MCF 10A (cell line): ENCODE data around the gene FOS. TPM values are rescaled to one million over a fixed set of nuclear protein-coding genes. Genes with fewer than 3 reads are reported as not detected.
A peak's percentile ranks its signal among the peaks of the same experiment; 100 is the strongest.
"Not testable (repeated sequence)": the region's sequence is repeated elsewhere in the genome, so short reads cannot be mapped to it uniquely, and the experiment has no call there.

Source experiments
- BruUV-seq: library from RNA; stranded (reverse); fragments of 400-500 nt; replicated peaks from 2 replicates; lab custom pipeline; 2021; lab: Mats Ljungman, UMichigan
- CTCF ChIA-PET: fragments of 300-600 bp; sonication (Branson Sonifier 250); formaldehyde crosslinking; extraction: SDS; loops from one replicate; lab custom pipeline; 2021; ENCODE audit warnings: antibody characterized with exemption, inconsistent platforms; lab: Yijun Ruan, JAX
- POLR2A ChIA-PET: fragments of 300-600, 350-650 bp; sonication (Branson Sonifier 250); formaldehyde crosslinking; extraction: SDS; loops from one replicate; lab custom pipeline; 2020; ENCODE audit warnings: antibody characterized with exemption, inconsistent platforms; lab: Yijun Ruan, JAX
- DNase-seq: peaks from one replicate; pipeline ENCODE4 v3.0.0-alpha.2; 2018; ENCODE audit not compliant: unreplicated experiment
- H3K27ac Mint-ChIP-seq: one replicate; pipeline ENCODE4 v1.8.0; 2022; ENCODE audit warnings: mild to moderate bottlenecking, low read depth, mixed read lengths; ENCODE audit not compliant: unreplicated experiment
- H3K27me3 Mint-ChIP-seq: one replicate; pipeline ENCODE4 v1.8.0; 2022; ENCODE audit warnings: mixed read lengths; ENCODE audit not compliant: insufficient read depth, unreplicated experiment
- H3K36me3 Mint-ChIP-seq: one replicate; pipeline ENCODE4 v1.8.0; 2022; ENCODE audit warnings: mild to moderate bottlenecking, moderate library complexity, mixed read lengths; ENCODE audit not compliant: insufficient read depth, unreplicated experiment
- H3K4me1 Mint-ChIP-seq: one replicate; pipeline ENCODE4 v1.8.0; 2022; ENCODE audit warnings: mixed read lengths; ENCODE audit not compliant: insufficient read depth, unreplicated experiment
- H3K4me3 Mint-ChIP-seq: one replicate; pipeline ENCODE4 v1.8.0; 2022; ENCODE audit warnings: mild to moderate bottlenecking, moderate library complexity, mixed read lengths; ENCODE audit not compliant: unreplicated experiment
- H3K9me3 Mint-ChIP-seq: one replicate; pipeline ENCODE4 v1.8.0; 2022; ENCODE audit warnings: mixed read lengths; ENCODE audit not compliant: unreplicated experiment
- CTCF ChIP-seq: fragments of 200-600 bp; IDR thresholded peaks from one replicate; pipeline ENCODE4 v1.8.0; 2022; ENCODE audit warnings: antibody characterized with exemption, mild to moderate bottlenecking; ENCODE audit not compliant: unreplicated experiment
- intact Hi-C: fragments of 100-400 bp; cut with micrococcal nuclease; formaldehyde crosslinking; loops from 2 replicates; pipeline ENCODE4 v1.14.1; 2022
- total RNA-seq: library from RNA; stranded (reverse); gene quantifications from 2 replicates; pipeline ENCODE4 v1.2.3, GENCODE V29; 2022

The FOS gene
- total RNA-seq, 1 experiment from 2014 or later = 139 TPM

- BruUV-seq = no TSS peak
- POLR2A ChIA-PET = interaction anchor here (0.6 to 13.6 kb wide), 29 partner anchors 9 to 451 kb away, joined by 3 to 274 read pairs (median 6); partner anchors contain the start of genes ACYP1, FOS, JDP2 and NEK9
- intact Hi-C loops = no loop called here
- CTCF ChIA-PET = interaction anchor here (0.7 to 13.8 kb wide), 13 partner anchors 10 to 353 kb away, joined by 3 to 192 read pairs (median 4); partner anchors contain the start of gene NEK9
- no peaks in the 10 kb centered on the region for H3K9me3 Mint-ChIP-seq
- H3K36me3 Mint-ChIP-seq = peaks cover 7% of the 10 kb centered on the region
- H3K4me3 Mint-ChIP-seq = peak overlapping the region; percentile 54
- peaks cover 41% of the 10 kb centered on the region for H3K4me1 Mint-ChIP-seq
- no peaks in the 10 kb centered on the region for H3K27me3 Mint-ChIP-seq
- peak; percentile 96 for DNase-seq
- TF ChIP-seq CTCF = no peak
- peak overlapping the region; percentile 97 for H3K27ac Mint-ChIP-seq
Observed at GRCh38 chr14:75299059-75299458, 20.4 kb downstream of the FOS start.

GRCh38 chr14:75299576-75299975, 20.9 kb downstream of the FOS start:
- intact Hi-C loops = no loop called here
- H3K9me3 Mint-ChIP-seq = no peaks in the 10 kb centered on the region
- H3K36me3 Mint-ChIP-seq = peaks cover 7% of the 10 kb centered on the region
- no peak for DNase-seq
- ChIA-PET POLR2A (interaction anchor here (0.6 to 13.6 kb wide), 21 partner anchors 10 to 261 kb away, joined by 3 to 274 read pairs (median 9); partner anchors contain the start of genes ACYP1, FOS, JDP2 and NEK9), CTCF (interaction anchor here (1.0 to 13.8 kb wide), 9 partner anchors 9 to 354 kb away, joined by 3 to 192 read pairs (median 4); partner anchors contain the start of gene NEK9)
- no peaks in the 10 kb centered on the region for H3K27me3 Mint-ChIP-seq
- H3K4me1 Mint-ChIP-seq = peaks cover 41% of the 10 kb centered on the region
- H3K4me3 Mint-ChIP-seq = peak overlapping the region; percentile 54
- no TSS peak for BruUV-seq
- H3K27ac Mint-ChIP-seq = peak overlapping the region; percentile 97
- no peak for TF ChIP-seq CTCF

GRCh38 chr14:75301666-75302325, 23.2 kb downstream of the FOS start:
- peaks cover 7% of the 10 kb centered on the region for H3K36me3 Mint-ChIP-seq
- no peaks in the 10 kb centered on the region for H3K27me3 Mint-ChIP-seq
- peaks cover 30% of the 10 kb centered on the region for H3K4me1 Mint-ChIP-seq
- POLR2A ChIA-PET = interaction anchor here (0.6 to 13.6 kb wide), 9 partner anchors 18 to 342 kb away, joined by 3 to 274 read pairs (median 4); partner anchors contain the start of gene NEK9
- CTCF ChIA-PET = interaction anchor here (0.6 to 13.8 kb wide), 16 partner anchors 15 to 685 kb away, joined by 3 to 192 read pairs (median 6); no protein-coding TSS in a partner anchor
- intact Hi-C loops = loop anchor here (5.0 to 10.0 kb wide), 2 partner anchors 357 to 439 kb away; no protein-coding TSS in a partner anchor
- no peak for TF ChIP-seq CTCF
- peak; percentile 60 for DNase-seq
- no peak overlapping the region for H3K27ac Mint-ChIP-seq
- H3K9me3 Mint-ChIP-seq = no peaks in the 10 kb centered on the region
- no peak overlapping the region for H3K4me3 Mint-ChIP-seq
- no TSS peak for BruUV-seq

- Mint-ChIP-seq H3K36me3 (peaks cover 5% of the 10 kb centered on the region), H3K9me3 (no peaks in the 10 kb centered on the region), H3K27ac (peak overlapping the region; percentile 19), H3K4me1 (peaks cover 34% of the 10 kb centered on the region), H3K27me3 (no peaks in the 10 kb centered on the region), H3K4me3 (no peak overlapping the region)
- intact Hi-C loops = loop anchor here (1.0 to 10.0 kb wide), 4 partner anchors 171 to 441 kb away; no protein-coding TSS in a partner anchor
- no TSS peak for BruUV-seq
- DNase-seq = peak; percentile 84
- POLR2A ChIA-PET = interaction anchor here (0.6 to 13.6 kb wide), 7 partner anchors 9 to 257 kb away, joined by 3 to 274 read pairs (median 4); partner anchors contain the start of genes FOS and NEK9
- peak; percentile 90 for TF ChIP-seq CTCF
- CTCF ChIA-PET = interaction anchor here (0.6 to 13.8 kb wide), 19 partner anchors 8 to 441 kb away, joined by 3 to 192 read pairs (median 4); no protein-coding TSS in a partner anchor
Observed at GRCh38 chr14:75303381-75303789, 24.8 kb downstream of the FOS start.

- not testable (repeated sequence) for H3K9me3 Mint-ChIP-seq, H3K27ac Mint-ChIP-seq, H3K27me3 Mint-ChIP-seq, H3K4me3 Mint-ChIP-seq, BruUV-seq, H3K36me3 Mint-ChIP-seq, DNase-seq
- peaks cover 32% of the 10 kb centered on the region for H3K4me1 Mint-ChIP-seq
- ChIA-PET POLR2A (interaction anchor here (0.6 to 13.6 kb wide), 4 partner anchors 180 to 268 kb away, joined by 3 to 274 read pairs (median 7); partner anchors contain the start of gene NEK9), CTCF (interaction anchor here (0.6 to 13.8 kb wide), 14 partner anchors 94 to 354 kb away, joined by 3 to 192 read pairs (median 5); partner anchors contain the start of gene NEK9)
- intact Hi-C loops = loop anchor here (5.0 to 10.0 kb wide), 2 partner anchors 346 to 362 kb away; no protein-coding TSS in a partner anchor
Observed at GRCh38 chr14:75306410-75306809, 27.8 kb downstream of the FOS start.
